Measurements from ENCODE around the gene FBXO24.
A peak's percentile ranks its signal among the peaks of the same experiment; 100 is the strongest.

The FBXO24 gene

GRCh38 chr7:100575206-100575631, 10.9 kb upstream of the FBXO24 start:
- DNase-seq = no peak

- no peak for DNase-seq
Measured at GRCh38 chr7:100575746-100576383, 10.3 kb upstream of the FBXO24 start.

GRCh38 chr7:100576384-100576993, 9.6 kb upstream of the FBXO24 start:
- no peak for DNase-seq

- no peak for DNase-seq
Measured at GRCh38 chr7:100577103-100577502, 9.0 kb upstream of the FBXO24 start.

- no peak for DNase-seq
Measured at GRCh38 chr7:100577507-100577906, 8.6 kb upstream of the FBXO24 start.

GRCh38 chr7:100578246-100579183, 7.6 kb upstream of the FBXO24 start:
- DNase-seq = no peak

GRCh38 chr7:100580466-100581283, 5.5 kb upstream of the FBXO24 start:
- DNase-seq = no peak

GRCh38 chr7:100582041-100582579, 4.0 kb upstream of the FBXO24 start:
- DNase-seq = no peak

GRCh38 chr7:100582650-100583049, 3.5 kb upstream of the FBXO24 start:
- DNase-seq = no peak

GRCh38 chr7:100583132-100584053, 2.7 kb upstream of the FBXO24 start:
- DNase-seq = peak; percentile 53

- no peak for DNase-seq
Measured at GRCh38 chr7:100584054-100584682, 2.0 kb upstream of the FBXO24 start.

- DNase-seq = no peak
Measured at GRCh38 chr7:100584683-100585510, 1.2 kb upstream of the FBXO24 start.

GRCh38 chr7:100585511-100586265, 440 bp upstream of the FBXO24 start, which contains the start of gene LRCH4:
Gene LRCH4 (minus strand): TSS chr7:100586129. CDS start chr7:100586100, 29 bp downstream.
- peak; percentile 57 for DNase-seq

- DNase-seq = no peak
Measured at GRCh38 chr7:100588438-100588837, 2.3 kb downstream of the FBXO24 start.

- no peak for DNase-seq
Measured at GRCh38 chr7:100589341-100589947, 3.3 kb downstream of the FBXO24 start.

- no peak for DNase-seq
Measured at GRCh38 chr7:100590077-100590737, 4.1 kb downstream of the FBXO24 start.

- DNase-seq = no peak
Measured at GRCh38 chr7:100591596-100591995, 5.5 kb downstream of the FBXO24 start.

- no peak for DNase-seq
Measured at GRCh38 chr7:100595188-100595587, 9.1 kb downstream of the FBXO24 start.
